Gastroesophageal sphincter (tissue), 4 donors: ENCODE measurements around the gene STRA8. TPM values are rescaled to one million over a fixed set of nuclear protein-coding genes. Genes with fewer than 3 reads are reported as not detected.

ENCODE experiments used
- ATAC-seq: fragments of 150-250 bp; one replicate; pipeline ENCODE4 v1.9.1; 2016; ENCODE audit warnings: mild to moderate bottlenecking, moderate library complexity
- H3K27ac ChIP-seq, 4 donors: fragments of 200-600 bp; sonication (generic) in 3 of 4; 1 replicate in 3 of 4; 2 replicates in 1 of 4; pipeline ENCODE4 v1.5.1; 2016 to 2019
- H3K27me3 ChIP-seq: fragments of 200-600 bp; sonication (generic); one replicate; pipeline ENCODE4 v1.5.1; 2019
- H3K36me3 ChIP-seq, 2 donors: fragments of 200-600 bp; sonication (generic); one replicate each; pipeline ENCODE4 v1.5.1; 2019; ENCODE audit warnings: control low read depth in 1 of 2
- H3K4me1 ChIP-seq, 3 donors: fragments of 200-600 bp; sonication (generic); 1 replicate in 2 of 3; 2 replicates in 1 of 3; pipeline ENCODE4 v1.5.1; 2016 to 2019; ENCODE audit warnings: control low read depth in 2 of 3
- H3K4me3 ChIP-seq, 2 donors: fragments of 200-600 bp; sonication (generic); one replicate each; pipeline ENCODE4 v1.5.1; 2019; ENCODE audit warnings: mild to moderate bottlenecking in 1 of 2, moderate library complexity in 1 of 2
- H3K9me3 ChIP-seq, 3 donors: fragments of 200-600 bp; sonication (generic); one replicate each; pipeline ENCODE4 v1.5.1; 2017 to 2019; ENCODE audit warnings: control low read depth in 2 of 3
- CTCF ChIP-seq, 4 experiments: fragments of 200-600 bp in 2 of 4; fragments of 450-650 bp in 2 of 4; sonication (generic) in 1 of 4; IDR thresholded peaks; one replicate each; pipeline ENCODE4 v1.5.1; 2017 to 2019; ENCODE audit warnings: antibody characterized with exemption in 4 of 4, mild to moderate bottlenecking in 2 of 4, moderate library complexity in 2 of 4
- EP300 ChIP-seq: sonication (generic); formaldehyde crosslinking; IDR thresholded peaks from one replicate; pipeline ENCODE4 v1.6.1; 2017; ENCODE audit warnings: antibody characterized with exemption, mild to moderate bottlenecking
- POLR2A ChIP-seq, 2 donors: fragments of 450-650 bp; IDR thresholded peaks; one replicate each; pipeline ENCODE4 v1.6.1; 2017; ENCODE audit warnings: antibody characterized with exemption in 2 of 2, mild to moderate bottlenecking in 2 of 2, moderate library complexity in 1 of 2
- POLR2AphosphoS5 ChIP-seq: sonication (generic); formaldehyde crosslinking; IDR thresholded peaks from one replicate; pipeline ENCODE4 v1.6.1; 2017; ENCODE audit warnings: antibody characterized with exemption
- WGBS, 2 donors: methylation state at CpG; one replicate each; pipeline ENCODE4 v1.1.5; 2018; ENCODE audit warnings: low coverage in 1 of 2; 5-methylcytosine and 5-hydroxymethylcytosine counted together
- total RNA-seq, 4 donors: library from RNA; depleted of rRNA; stranded (reverse); fragments of >200 nt; gene quantifications; one replicate each; pipeline ENCODE4 v1.1.0, GENCODE V29; 2016

Gene STRA8
- total RNA-seq, 4 donors from 2014 or later, result not detected

GRCh38 chr7:135200821-135201331, 32.8 kb upstream of the STRA8 start:
- 77 to 100% methylated on average over 2 to 3 of the region's 3 CpGs for WGBS, 2 donors
- Histone ChIP-seq H3K27ac (no peak overlapping the region), H3K9me3 (no peaks in the 10 kb centered on the region), H3K27me3 (no peaks in the 10 kb centered on the region), H3K4me3 (no peak overlapping the region), H3K36me3 (peaks cover 0 to 100% of the 10 kb centered on the region in 2 donors), H3K4me1 (peaks cover 0 to 27% (median 0%) of the 10 kb centered on the region in 3 donors)
- no peak for ATAC-seq
- no peak for TF ChIP-seq CTCF (IDR thresholded peaks at IDR 0.05)
- TF ChIP-seq EP300, result no peak

GRCh38 chr7:135201350-135201749, 32.3 kb upstream of the STRA8 start:
- Histone ChIP-seq H3K36me3 (peaks cover 0 to 98% of the 10 kb centered on the region in 2 donors), H3K4me1 (peaks cover 0 to 27% (median 0%) of the 10 kb centered on the region in 3 donors), H3K27ac (no peak overlapping the region), H3K27me3 (no peaks in the 10 kb centered on the region), H3K9me3 (no peaks in the 10 kb centered on the region), H3K4me3 (no peak overlapping the region)
- 74 to 92% methylated on average over 2 of the region's 2 CpGs for WGBS, 2 donors
- TF ChIP-seq CTCF (IDR thresholded peaks at IDR 0.05) (no peak), POLR2A (IDR thresholded peaks at IDR 0.05) (no peak), POLR2AphosphoS5 (no peak), EP300 (no peak)
- ATAC-seq, result no peak

DNA sequence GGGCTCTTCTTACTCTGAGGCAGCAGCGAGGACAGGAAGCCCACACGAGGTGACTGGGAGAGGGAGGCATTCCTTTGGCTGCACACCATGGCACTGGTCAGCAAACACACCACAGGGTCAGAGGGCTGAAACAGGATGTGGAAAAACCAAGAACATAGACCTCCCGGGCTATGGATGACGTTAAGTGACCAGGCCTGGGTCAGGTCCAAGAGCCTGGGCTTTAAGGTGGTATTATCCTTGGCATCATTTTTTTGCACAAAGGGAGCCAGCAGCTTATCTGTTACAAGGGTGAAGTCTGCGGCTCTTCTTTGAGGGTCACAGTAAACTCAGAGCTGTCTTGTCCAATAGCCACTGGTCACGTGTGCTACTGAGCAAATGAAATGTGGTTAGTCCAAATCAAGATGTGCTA, 29.3 kb upstream of the STRA8 start:
- TF ChIP-seq POLR2AphosphoS5 (no peak), POLR2A (IDR thresholded peaks at IDR 0.05) (no peak), EP300 (no peak), CTCF (IDR thresholded peaks at IDR 0.05) (no peak)
- no peaks in the 10 kb centered on the region for H3K9me3 ChIP-seq
- no peak for ATAC-seq
- H3K36me3 ChIP-seq, result peaks cover 0 to 79% of the 10 kb centered on the region in 2 donors
- peak overlapping the region in 3 of 4 donors; percentile 2 to 67 (median 53) for H3K27ac ChIP-seq
- H3K27me3 ChIP-seq, result no peaks in the 10 kb centered on the region
- WGBS, 2 donors, result 94 to 100% methylated on average over 2 of the region's 6 CpGs
- H3K4me3 ChIP-seq, result no peak overlapping the region
- H3K4me1 ChIP-seq, result peaks cover 0 to 47% (median 0%) of the 10 kb centered on the region in 3 donors

DNA sequence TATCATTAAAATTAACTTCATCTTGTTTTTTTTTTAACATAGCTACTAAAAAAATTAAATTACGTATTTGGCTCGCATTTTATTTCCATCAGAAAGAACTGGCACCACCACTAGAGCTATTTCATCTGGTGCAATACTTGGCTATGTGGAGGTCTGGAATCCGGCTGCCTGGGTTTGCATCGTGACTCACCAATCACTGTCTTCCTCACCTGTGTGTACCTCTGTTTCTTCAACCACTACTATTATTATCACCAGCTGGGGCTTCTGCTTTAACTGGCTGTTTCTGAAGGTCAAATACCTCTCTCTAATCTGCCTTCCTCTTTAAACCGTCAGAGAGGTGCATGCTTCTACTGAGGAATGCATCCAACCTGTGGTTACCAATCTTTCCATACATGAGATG, 28.8 kb upstream of the STRA8 start:
- peaks cover 0 to 52% (median 1%) of the 10 kb centered on the region in 3 donors for H3K4me1 ChIP-seq
- H3K27me3 ChIP-seq, result no peaks in the 10 kb centered on the region
- peaks cover 0 to 74% of the 10 kb centered on the region in 2 donors for H3K36me3 ChIP-seq
- WGBS, 2 donors, result 68 to 91% methylated on average over 4 to 5 of the region's 5 CpGs
- no peaks in the 10 kb centered on the region for H3K9me3 ChIP-seq
- H3K27ac ChIP-seq, result peak overlapping the region in 2 of 4 donors; percentile 25 to 47
- ATAC-seq, result no peak
- TF ChIP-seq CTCF (IDR thresholded peaks at IDR 0.05) (no peak), EP300 (no peak), POLR2A (IDR thresholded peaks at IDR 0.05) (no peak), POLR2AphosphoS5 (no peak)
- H3K4me3 ChIP-seq, result no peak overlapping the region

DNA sequence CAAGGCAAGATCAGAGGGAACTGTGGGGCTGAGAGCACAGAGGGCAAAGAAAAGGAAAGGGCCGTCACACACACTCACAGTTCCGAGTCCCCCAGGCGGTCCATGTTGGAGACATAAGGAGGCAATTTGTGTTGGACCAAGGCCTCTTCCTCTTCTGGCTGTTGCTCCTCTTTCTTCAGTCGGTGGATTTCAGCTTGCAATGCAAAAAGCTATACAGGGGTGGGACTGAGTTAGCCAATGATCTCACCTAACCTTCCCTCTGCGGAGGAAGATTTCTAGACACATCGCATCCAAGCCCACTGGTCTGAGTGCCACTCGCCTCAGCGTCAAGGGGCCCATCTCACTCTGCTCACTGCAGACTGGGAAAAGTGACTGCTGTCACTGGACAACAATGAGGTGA, 27.8 kb upstream of the STRA8 start:
- Histone ChIP-seq H3K4me3 (no peak overlapping the region), H3K9me3 (no peaks in the 10 kb centered on the region), H3K27ac (no peak overlapping the region), H3K36me3 (peaks cover 0 to 64% of the 10 kb centered on the region in 2 donors), H3K27me3 (no peaks in the 10 kb centered on the region), H3K4me1 (peaks cover 0 to 62% (median 9%) of the 10 kb centered on the region in 3 donors)
- TF ChIP-seq POLR2A (IDR thresholded peaks at IDR 0.05), result no peak
- TF ChIP-seq EP300, result no peak
- TF ChIP-seq CTCF (IDR thresholded peaks at IDR 0.05), result no peak
- no peak for TF ChIP-seq POLR2AphosphoS5
- ATAC-seq, result no peak
- WGBS, 2 donors, result 93% methylated on average over 3 to 5 of the region's 8 CpGs
